NCI-H2196 (cell line): ENCODE results near the gene GRIA1.
"Not testable (repeated sequence)": the region's sequence is repeated elsewhere in the genome, so short reads cannot be mapped to it uniquely, and the experiment has no call there.

Source experiments
- DNase-seq: peaks from one replicate; lab custom pipeline; 2025; ENCODE audit not compliant: unreplicated experiment; lab: John Stamatoyannopoulos, UW

The GRIA1 gene

DNA sequence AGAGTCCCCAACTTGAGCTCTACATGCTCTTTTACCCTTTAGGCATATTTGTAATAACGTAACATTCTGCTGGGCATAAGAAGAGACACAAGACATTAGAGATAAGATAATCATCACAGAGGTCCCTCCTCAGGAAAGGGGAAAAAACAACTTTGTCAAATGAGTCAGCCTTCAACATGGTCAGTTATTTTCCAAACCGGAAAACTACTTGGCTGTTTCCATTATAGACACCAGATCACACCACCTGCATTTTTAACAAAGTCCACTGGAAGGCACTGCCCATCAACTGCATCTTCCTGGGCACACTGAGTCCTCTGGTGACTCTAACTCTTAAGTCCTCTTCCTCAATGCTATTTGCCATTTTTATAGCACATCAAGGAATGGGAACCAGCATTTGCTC lies 326.4 kb downstream of the GRIA1 start:
- no peak for DNase-seq

GRCh38 chr5:153818626-153819025 lies 328.2 kb downstream of the GRIA1 start:
- no peak for DNase-seq

- no peak for DNase-seq
These were observed 332.6 kb downstream of the GRIA1 start for GRCh38 chr5:153823036-153823435.

DNA sequence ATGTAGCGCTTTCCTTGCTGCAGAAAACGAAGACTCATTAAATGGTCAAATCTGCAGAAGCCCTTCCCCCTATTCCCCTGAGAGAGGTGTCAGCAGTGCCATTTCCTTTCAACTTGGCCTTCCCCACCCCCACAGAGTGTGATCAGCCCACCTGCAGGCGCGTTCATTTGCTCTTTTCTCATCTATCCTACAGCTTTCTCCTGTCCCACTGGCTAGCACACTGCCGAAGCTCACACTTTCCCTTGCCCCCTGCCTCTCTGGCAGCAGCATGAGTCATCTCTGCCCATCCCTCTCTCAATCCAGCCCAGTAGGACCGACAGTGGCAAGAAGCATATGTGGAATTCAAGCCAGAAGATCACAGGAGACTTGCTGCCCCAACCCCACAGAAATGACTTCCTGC lies 334.4 kb downstream of the GRIA1 start:
- no peak for DNase-seq

GRCh38 chr5:153827397-153827796 lies 336.9 kb downstream of the GRIA1 start:
- DNase-seq = no peak

DNA sequence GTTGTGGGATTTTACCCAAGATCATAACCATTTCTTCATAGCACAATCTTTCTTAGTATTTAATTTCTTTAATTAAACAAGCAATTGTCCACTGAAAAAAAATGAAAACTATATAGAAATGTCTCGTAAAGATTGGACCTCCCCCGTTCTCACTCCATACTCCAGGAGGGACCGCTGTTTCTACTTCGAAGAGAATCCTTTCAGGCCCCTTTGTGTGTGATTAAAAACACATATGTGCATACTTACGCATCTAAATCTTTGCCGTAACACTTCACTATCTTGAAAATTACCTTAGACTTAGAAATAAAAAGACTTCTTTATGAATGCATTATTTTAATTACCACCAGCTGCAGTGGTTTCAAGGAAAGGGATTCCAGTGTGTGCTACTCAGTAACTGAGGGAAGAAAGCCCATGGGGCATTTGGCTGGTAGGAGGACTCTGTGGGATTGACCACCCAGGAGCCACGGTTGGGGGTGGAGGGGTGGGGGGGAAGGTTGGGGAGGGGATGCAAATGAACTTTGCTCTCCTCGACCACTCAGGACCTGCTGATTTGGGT lies 339.1 kb downstream of the GRIA1 start:
- DNase-seq = no peak

DNA sequence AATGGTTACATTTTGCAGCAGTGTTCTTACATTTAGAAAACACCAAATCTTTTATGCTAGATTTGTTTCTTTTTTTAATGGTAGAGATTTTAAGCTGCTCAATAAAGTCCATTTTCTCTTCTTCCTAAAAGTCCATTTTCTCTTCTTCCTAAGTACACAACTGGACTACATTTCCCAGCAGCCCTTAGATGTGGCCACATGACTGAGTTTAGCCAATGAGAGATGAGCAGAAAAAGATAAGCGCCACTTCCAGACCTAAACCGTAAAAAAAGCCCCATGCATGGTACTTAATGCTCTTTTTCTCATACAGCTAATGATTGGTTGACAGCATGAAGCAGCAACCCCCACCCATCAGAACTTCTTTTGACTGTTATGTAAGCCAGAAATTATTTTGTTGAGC lies 341.5 kb downstream of the GRIA1 start:
- DNase-seq = no peak

GRCh38 chr5:153835891-153836515 lies 345.5 kb downstream of the GRIA1 start:
- no peak for DNase-seq

- DNase-seq = not testable (repeated sequence)
These were observed 359.0 kb downstream of the GRIA1 start for GRCh38 chr5:153849303-153850113.

GRCh38 chr5:153860195-153860886 lies 369.9 kb downstream of the GRIA1 start:
- no peak for DNase-seq

DNA sequence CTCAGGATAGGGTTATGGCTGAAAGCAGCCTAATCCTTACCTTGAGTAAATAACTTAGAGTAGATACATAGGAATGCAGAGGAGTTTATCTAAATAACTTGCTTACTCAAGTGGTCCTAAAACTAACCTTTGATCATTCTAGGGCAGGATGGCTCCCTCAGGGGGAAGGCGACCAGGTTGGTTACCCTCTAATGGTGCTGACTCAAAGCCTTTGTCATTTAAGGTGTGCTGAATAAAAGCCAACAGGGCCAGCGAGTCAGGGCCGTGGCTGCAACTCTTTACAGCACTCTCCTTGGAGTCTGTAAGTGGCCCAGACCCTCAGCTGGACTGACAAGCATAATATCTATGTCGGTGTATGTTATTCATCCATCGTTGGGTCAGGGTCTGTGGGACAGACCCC lies 372.4 kb downstream of the GRIA1 start:
- DNase-seq = not testable (repeated sequence)
